IPS-NIHi7 (cell line): Measurements from ENCODE around the gene KNDC1.

Experiments used
- DNase-seq: peaks from one replicate; pipeline ENCODE4 v3.0.0; 2012; ENCODE audit warnings: mixed read lengths; ENCODE audit errors: extremely low spot score

The KNDC1 gene

GRCh38 chr10:133177380-133178157, 17.6 kb downstream of the KNDC1 start:
- no peak for DNase-seq

- DNase-seq = no peak
These were observed 18.5 kb downstream of the KNDC1 start for GRCh38 chr10:133178357-133179127.

- DNase-seq = no peak
These were observed 19.1 kb downstream of the KNDC1 start for GRCh38 chr10:133179128-133179520.

- DNase-seq = no peak
These were observed 19.6 kb downstream of the KNDC1 start for GRCh38 chr10:133179651-133180050.

- DNase-seq = no peak
These were observed 20.4 kb downstream of the KNDC1 start for GRCh38 chr10:133180192-133180964.

GRCh38 chr10:133180965-133181639, 21.1 kb downstream of the KNDC1 start:
- DNase-seq = no peak

- DNase-seq = no peak
These were observed 22.2 kb downstream of the KNDC1 start for GRCh38 chr10:133182190-133182589.

- no peak for DNase-seq
These were observed 23.0 kb downstream of the KNDC1 start for GRCh38 chr10:133182791-133183645.

- no peak for DNase-seq
These were observed 23.8 kb downstream of the KNDC1 start for GRCh38 chr10:133183646-133184378.

- DNase-seq = no peak
These were observed 24.7 kb downstream of the KNDC1 start for GRCh38 chr10:133184591-133185244.

GRCh38 chr10:133185421-133185820, 25.4 kb downstream of the KNDC1 start:
- no peak for DNase-seq

GRCh38 chr10:133185916-133186315, 25.9 kb downstream of the KNDC1 start:
- DNase-seq = no peak

- no peak for DNase-seq
These were observed 26.5 kb downstream of the KNDC1 start for GRCh38 chr10:133186416-133187090.

GRCh38 chr10:133187091-133187905, 27.3 kb downstream of the KNDC1 start:
- no peak for DNase-seq

- no peak for DNase-seq
These were observed 28.1 kb downstream of the KNDC1 start for GRCh38 chr10:133187906-133188681.

- DNase-seq = no peak
These were observed 29.2 kb downstream of the KNDC1 start for GRCh38 chr10:133189256-133189655.

- DNase-seq = no peak
These were observed 29.7 kb downstream of the KNDC1 start for GRCh38 chr10:133189726-133190125.
